Hematopoietic multipotent progenitor cell treated with erythropoietin and hydrocortisone succinate and interleukin-3 and kit ligand, for 4 days (in vitro differentiated cells): ENCODE measurements around the gene SEMA3A.
A peak's percentile ranks its signal among the peaks of the same experiment; 100 is the strongest.

Experiments used
- DNase-seq: peaks from one replicate; pipeline ENCODE4 v3.0.0-alpha.2; 2015

SEMA3A gene

DNA sequence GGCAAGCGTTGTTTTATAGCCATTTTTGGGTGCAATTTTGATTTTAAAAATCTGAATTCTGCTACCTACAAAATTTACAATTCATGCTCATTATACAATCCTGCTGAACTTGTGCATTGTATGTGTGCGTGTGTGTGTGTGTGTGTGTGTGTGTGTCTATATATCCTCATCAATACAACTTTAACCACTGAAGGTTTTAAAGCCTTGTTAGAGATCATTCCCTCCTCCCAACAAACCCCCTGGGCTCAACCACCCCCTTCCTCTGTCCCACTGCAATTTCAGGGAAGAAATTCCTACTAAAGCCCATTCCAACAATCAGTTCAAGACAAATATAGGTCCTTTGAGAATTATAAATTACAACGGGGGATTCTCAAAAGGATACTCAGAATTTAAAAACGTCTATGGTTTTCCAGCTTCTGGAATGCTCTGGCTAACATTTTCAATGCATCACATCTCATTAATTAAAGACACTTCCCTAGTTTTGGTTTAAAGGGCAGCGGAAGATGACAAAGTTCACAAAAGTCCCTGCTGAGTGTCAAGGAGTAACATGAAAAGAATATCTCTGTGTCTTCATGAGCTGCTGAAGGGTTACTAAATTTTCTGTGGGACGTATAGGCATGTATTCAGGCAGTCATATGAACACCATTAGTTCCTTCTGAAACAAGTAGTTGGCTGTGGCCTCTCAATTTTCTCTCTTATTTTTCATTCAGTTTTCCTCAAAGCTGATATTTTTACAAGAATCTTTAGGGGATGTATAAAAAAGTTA, 889 bp upstream of the SEMA3A start:
- no peak for DNase-seq

DNA sequence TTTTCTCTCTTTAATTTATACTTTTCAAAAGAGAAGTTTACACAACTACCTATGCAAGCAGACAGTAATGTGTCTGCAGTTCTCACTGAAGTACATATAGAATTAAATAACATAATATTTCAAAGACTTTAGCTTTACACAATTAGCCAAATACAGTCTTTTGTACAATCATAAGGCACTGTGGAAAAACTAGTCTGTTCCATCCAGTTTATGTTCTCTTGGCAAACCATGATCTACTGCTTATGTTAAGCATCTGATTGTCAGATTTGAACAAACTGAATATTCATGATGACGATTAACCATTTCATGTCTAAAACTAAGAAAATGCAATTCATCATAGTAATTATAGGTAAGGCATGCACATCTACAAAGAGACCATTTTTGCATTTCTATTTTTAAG, 842 bp downstream of the SEMA3A start:
- DNase-seq, result no peak

DNA sequence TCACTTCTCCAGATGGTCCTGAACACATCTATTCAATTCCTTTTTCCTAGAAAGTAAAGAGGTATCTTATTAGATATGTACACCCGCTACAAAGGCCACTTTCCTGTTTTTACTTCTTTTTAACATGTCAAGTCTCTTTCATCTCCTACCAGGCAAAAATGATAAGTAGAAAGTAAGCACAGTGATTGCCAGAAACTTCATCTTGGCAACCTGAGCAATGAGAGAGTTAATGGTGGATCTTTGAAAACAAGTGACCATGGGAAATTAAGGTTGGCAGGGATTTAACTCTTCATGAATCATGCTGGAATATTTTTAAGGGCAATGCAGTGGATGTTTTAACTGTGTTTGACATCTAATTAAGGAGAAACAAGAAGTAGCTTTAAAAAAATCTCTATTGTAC, 2.7 kb downstream of the SEMA3A start:
- no peak for DNase-seq

DNA sequence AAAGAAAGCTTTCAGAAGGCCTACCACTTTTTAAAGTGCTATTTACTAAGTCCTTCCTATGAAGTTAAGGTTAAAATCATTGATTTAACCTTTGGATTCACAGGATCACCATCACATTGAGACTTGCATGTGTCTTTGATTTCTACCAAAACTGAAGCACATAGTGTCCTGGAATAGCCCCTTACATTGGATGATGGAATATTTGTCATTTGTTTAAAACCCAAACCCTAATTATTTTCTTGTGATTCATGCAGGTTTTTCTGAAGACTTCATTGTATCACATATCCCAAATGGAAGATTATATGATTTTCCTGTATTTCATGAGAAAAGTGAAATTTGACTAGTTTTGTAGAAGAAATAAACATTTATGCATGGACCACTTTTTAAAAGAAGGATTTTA, 3.3 kb downstream of the SEMA3A start:
- DNase-seq, result no peak

DNA sequence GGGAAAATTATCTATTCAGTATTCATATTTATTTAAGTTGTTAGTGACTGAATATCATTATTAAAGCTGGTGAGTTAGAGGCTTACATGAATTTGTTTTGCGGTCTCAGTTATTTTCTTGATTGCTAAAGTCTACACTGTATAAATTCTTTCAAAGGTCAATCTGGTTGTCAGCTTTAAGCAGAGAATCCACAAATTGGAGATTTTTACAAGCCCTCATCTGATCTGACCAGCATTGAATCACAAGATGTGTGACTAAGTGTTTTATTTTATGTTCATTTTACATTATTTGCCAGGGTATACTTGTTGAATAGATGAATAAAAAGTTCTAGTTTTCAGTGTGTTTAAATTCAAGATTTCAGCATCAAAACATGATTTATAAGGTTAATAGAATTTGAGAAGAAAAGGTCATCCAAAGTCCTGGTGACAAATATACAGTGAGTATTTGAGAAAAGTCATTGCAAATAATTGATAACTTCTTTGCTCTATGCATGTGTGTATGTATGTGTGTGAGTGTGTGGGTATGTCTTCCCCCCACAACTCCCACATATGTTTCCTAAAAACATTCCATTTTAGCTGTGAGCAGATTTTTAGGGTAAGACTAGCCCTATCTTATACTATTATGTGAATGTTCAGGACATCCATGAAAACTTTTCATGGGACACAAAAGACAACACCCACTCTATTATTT, 4.4 kb downstream of the SEMA3A start:
- no peak for DNase-seq

DNA sequence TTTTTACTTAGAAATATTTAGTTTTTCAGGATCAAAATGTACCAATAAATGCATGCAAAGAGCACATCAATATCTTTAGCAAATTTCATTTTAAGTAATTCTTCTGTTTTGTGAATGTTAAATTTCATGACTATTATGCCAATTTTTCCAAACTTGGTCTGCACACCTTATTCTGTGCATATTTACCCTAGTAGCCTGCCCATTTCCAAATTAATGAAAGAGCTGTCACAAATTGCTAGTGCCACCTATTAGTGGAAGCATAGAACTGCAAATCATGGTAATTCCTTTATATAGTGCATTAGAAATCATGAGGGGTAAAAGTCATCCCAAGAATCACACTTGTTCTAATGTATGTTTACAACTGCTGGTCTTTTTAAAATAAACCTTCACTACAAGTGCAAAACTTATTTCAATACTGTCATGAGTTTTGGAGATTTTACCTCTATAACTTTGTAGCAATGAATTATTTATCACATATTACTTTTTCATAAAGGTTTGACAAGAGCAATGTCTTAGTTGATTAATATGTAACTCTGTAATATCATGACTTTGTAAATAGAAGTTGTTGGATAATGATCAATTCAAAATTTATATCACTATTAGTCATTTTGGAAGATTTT, 5.7 kb downstream of the SEMA3A start:
- DNase-seq, result peak; percentile 32

DNA sequence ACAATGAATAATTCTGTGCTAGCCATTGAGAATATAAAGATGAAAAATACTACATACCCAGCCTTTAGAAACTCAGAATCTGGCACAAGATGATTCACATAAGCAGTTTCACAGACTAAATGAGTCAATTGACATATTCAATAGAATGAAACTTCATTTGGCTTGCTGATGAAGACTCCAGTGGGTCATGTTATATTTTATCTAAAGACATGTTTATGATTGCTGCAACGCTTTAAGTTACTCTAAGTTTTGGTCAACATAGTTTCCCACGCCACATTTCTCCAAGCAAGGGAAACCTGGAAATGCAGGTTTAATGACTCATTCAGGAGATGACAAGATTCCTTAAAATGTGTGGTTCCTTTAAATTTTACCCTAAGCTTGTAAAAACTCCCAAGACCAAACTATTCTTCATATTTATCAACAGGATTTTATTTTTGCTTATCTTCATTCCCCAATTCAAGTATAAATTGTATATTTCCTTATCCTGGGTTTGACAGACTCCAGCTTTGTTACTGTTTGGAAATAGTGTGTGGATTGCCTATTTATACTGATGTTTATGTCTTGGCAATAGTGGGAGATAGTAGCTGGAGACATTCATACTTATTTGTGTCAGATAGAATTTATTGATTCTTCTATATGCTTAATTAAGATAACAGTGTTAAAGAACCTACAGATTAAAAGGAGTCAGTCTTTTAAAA, 6.6 kb downstream of the SEMA3A start:
- no peak for DNase-seq

- no peak for DNase-seq
Measured at GRCh38 chr7:84187087-84187805, 7.3 kb downstream of the SEMA3A start.

GRCh38 chr7:84183741-84184140, 10.8 kb downstream of the SEMA3A start:
- no peak for DNase-seq

- no peak for DNase-seq
Measured at GRCh38 chr7:84182301-84182700, 12.3 kb downstream of the SEMA3A start.

- DNase-seq, result no peak
Measured at GRCh38 chr7:84181628-84182027, 13.0 kb downstream of the SEMA3A start.

- DNase-seq, result no peak
Measured at GRCh38 chr7:84177758-84178412, 16.7 kb downstream of the SEMA3A start.

DNA sequence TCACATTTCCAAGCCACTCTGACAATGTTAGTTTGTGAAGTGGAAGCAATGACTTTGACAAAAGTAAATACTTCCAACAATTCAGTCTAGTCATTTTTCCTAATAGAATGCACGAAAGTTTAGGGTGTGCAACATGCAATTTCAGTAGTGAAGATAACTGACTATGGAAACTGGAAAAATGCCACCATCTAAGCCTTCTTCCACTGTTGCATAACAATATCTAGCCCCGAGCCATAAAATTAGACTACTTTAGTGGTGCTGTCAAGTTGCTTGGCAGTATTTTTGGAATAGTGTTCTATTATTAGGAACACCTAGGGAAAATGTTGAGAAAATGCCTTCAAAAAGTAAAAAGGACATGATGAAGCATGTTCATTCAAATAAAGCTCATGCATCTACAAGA, 17.9 kb downstream of the SEMA3A start:
- no peak for DNase-seq

DNA sequence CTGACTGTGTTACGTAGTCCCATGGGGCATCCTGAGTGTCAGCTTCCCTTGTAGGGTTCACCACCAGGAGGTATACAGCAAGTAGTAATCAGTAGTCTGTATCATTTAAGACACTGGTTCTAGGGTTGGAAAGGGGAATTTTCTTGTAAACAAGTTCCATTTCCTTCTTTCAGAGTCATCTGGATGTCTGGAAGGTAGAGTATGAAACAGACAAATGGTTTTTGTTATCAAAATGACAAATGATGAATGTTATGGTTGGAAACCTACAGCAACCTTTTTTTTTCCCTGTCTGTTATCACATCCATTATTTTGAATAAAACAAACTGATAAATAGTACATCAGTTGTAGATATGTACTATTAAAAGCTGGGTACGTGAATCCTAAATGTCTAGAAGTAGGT, 19.1 kb downstream of the SEMA3A start:
- DNase-seq, result no peak

GRCh38 chr7:84170646-84171045, 23.9 kb downstream of the SEMA3A start:
- no peak for DNase-seq

- no peak for DNase-seq
Measured at GRCh38 chr7:84162584-84162983, 32.0 kb downstream of the SEMA3A start.

GRCh38 chr7:84162125-84162524, 32.5 kb downstream of the SEMA3A start:
- no peak for DNase-seq

DNA sequence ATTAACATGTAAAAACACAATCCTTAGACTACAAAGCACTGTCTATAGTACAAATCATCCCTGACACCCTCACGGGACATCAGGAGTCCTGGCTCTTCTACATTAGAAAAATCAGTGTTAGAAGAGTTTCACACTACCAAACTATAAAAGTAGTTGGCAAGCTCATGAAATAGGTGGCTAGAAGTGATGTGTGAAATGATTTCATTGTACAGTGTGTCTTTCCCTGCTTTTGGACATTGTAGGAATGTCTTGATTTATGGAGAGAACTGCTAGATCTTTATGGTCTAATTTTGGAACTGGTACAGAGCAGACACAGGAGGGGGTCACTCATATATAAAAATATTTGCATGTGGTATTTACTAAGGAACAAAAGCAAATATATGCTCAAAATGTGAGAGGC, 33.2 kb downstream of the SEMA3A start:
- DNase-seq, result no peak

GRCh38 chr7:84159435-84159834, 35.2 kb downstream of the SEMA3A start:
- DNase-seq, result no peak

DNA sequence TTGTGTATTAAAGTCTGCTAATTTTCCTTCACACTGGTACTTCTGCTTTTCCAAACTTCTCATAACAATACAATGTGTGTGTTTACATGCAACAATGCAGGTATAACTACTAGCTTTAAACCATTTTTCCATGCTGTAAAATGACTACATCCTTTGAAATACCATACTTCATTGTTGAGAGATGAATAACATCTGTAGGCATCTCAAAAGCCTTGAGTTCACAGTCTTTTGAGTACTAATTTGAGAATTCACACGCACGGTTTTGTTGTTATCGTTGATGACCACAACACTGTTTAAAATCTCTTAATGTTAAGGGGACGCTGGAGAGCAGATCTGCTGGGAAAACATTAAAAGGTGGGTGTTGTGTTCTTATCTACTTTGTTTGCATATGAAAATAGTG, 37.4 kb downstream of the SEMA3A start:
- DNase-seq, result no peak

DNA sequence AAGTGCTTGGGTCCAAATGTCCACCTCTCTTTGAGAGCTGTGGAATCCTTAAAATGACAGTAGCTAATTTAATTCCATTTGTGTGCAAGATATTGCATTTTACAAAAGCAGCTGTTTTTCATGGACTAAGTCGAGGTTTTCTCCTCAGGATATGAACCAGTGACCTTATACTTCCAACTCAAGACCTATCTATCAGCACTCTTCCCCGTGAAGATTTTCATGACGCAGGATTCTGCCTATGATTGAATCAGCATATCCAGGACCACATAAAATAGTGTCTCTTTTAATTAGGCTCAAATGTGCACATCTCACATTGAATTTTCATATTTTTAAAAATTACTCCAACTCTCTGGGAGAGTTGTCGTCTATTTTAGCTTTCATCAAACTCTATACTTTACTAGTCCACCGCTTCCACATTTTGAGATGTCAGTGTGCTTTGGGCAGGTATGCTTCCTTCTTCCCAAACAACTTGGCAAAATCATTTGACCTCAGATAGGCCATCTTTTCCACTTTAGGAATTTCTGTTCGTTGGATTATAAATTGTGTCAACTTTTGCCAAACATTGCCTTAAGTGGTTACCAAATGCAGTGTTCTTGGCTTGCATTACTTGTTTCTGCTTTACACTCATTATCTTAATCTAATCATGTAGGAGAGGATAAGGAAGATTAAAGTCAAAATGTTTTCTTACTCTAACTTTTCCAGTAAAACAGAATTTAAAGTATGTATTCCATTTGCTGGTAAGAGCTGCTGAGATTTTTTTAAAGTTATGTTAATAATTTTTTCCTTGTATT, 39.4 kb downstream of the SEMA3A start:
- no peak for DNase-seq

GRCh38 chr7:84152995-84153394, 41.6 kb downstream of the SEMA3A start:
- no peak for DNase-seq
